ENCODE results near the gene MCF2L2. TPM values are rescaled to one million over a fixed set of nuclear protein-coding genes. Genes with fewer than 3 reads are reported as not detected.

MCF2L2 gene
- total RNA-seq, 1 donor from 2014 or later, result not detected

DNA sequence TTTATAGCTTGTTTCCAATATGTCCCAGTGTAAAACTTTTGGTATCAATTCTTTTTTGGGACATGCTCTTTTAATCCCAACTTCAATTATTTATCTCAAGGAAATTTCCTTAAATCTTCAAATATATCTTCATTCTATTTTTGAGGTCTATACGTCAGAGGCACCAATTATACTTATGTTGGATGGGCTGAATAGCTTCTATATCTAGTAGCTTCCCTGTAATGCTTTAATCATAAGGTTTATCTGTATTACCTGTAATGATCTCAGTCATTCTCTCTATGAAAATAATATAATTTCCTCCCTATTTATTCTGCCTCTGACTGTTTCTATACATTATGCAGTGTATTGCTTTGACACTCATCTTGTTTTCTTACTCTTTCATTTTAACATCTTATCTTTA, 299.2 kb downstream of the MCF2L2 start:
- Histone ChIP-seq H3K36me3 (no peaks in the 10 kb centered on the region), H3K27me3 (no peaks in the 10 kb centered on the region), H3K9me3 (no peaks in the 10 kb centered on the region), H3K4me3 (no peak overlapping the region), H3K4me1 (no peaks in the 10 kb centered on the region), H3K27ac (no peak overlapping the region)
- intact Hi-C loops (cut with DNase I), result no loop called here
- TF ChIP-seq, protein P1, sequence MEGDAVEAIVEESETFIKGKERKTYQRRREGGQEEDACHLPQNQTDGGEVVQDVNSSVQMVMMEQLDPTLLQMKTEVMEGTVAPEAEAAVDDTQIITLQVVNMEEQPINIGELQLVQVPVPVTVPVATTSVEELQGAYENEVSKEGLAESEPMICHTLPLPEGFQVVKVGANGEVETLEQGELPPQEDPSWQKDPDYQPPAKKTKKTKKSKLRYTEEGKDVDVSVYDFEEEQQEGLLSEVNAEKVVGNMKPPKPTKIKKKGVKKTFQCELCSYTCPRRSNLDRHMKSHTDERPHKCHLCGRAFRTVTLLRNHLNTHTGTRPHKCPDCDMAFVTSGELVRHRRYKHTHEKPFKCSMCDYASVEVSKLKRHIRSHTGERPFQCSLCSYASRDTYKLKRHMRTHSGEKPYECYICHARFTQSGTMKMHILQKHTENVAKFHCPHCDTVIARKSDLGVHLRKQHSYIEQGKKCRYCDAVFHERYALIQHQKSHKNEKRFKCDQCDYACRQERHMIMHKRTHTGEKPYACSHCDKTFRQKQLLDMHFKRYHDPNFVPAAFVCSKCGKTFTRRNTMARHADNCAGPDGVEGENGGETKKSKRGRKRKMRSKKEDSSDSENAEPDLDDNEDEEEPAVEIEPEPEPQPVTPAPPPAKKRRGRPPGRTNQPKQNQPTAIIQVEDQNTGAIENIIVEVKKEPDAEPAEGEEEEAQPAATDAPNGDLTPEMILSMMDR (IDR thresholded peaks at IDR 0.05), result no peak
- no peak for DNase-seq (ENCODE audit: low spot score in 2 of 2)

DNA sequence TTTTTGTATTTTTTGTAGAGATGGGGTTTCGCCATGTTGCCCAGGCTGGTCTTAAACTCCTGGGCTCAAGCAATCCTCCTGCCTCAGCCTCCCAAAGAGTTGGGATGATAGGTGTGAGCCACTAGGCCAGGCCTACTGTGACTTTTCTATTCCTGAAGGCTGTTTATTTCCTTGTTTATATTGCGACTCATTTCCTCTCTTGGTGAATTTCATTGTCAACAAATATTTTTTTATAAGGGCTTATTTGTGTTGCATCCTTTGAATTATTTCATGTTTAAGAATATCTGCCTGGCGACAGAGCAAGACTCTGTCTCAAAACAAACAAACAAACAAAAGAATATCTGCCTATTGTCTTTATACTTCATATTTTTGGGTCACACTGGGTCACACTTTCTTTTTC, 299.7 kb downstream of the MCF2L2 start:
- DNase-seq (ENCODE audit: low spot score in 2 of 2), result no peak
- TF ChIP-seq, protein P1 (IDR thresholded peaks at IDR 0.05), result no peak
- Histone ChIP-seq H3K27me3 (no peaks in the 10 kb centered on the region), H3K4me1 (no peaks in the 10 kb centered on the region), H3K27ac (no peak overlapping the region), H3K9me3 (no peaks in the 10 kb centered on the region), H3K36me3 (no peaks in the 10 kb centered on the region), H3K4me3 (no peak overlapping the region)
- intact Hi-C loops (cut with DNase I), result no loop called here

Other genes starting within 250 kb of the MCF2L2 start
- 0.11 TPM for gene B3GNT5, start 175.4 kb downstream of the MCF2L2 start, total RNA-seq
- 1.5 TPM for gene KLHL6, start 127.1 kb upstream of the MCF2L2 start, total RNA-seq
- 26.6 TPM for gene KLHL24, start 207.0 kb upstream of the MCF2L2 start, total RNA-seq